K562 (cell line): ENCODE data around the gene CRYBG1. TPM values are rescaled to one million over a fixed set of nuclear protein-coding genes. Genes with fewer than 3 reads are reported as not detected.

Experiments
- ATAC-seq: fragments of 200-7000 bp; cut with Tn5 transposase; 3 replicates; pipeline ENCODE4 v1.9.1; 2020; ENCODE audit warnings: moderate library complexity
- BruUV-seq: library from RNA; stranded (reverse); fragments of 400-500 nt; replicated peaks from 2 replicates; lab custom pipeline; 2021; lab: Mats Ljungman, UMichigan
- CTCF ChIA-PET: fragments of 300-600 bp; formaldehyde crosslinking; extraction: SDS; loops from one replicate; lab custom pipeline; 2021; ENCODE audit warnings: low intra/inter-chr PET ratio; lab: Yijun Ruan, JAX
- POLR2A ChIA-PET: fragments of 300-600, 350-650 bp; sonication (Branson Sonifier 250); formaldehyde crosslinking; extraction: SDS; loops from one replicate; lab custom pipeline; 2021; ENCODE audit warnings: antibody characterized with exemption, inconsistent platforms; lab: Yijun Ruan, JAX
- DNase-seq, 4 experiments: peaks; one replicate each; pipeline versions ENCODE4 v3.0.0 to v3.0.0-alpha.2; 2011 to 2018; ENCODE audit warnings: low spot score in 3 of 4, mixed read lengths in 3 of 4; ENCODE audit errors: extremely low read depth in 1 of 4
- FAIRE-seq: peaks from 2 replicates; lab custom pipeline; 2011; peaks lifted over from hg19 to GRCh38; lab: Jason Lieb, UNC
- H2AFZ ChIP-seq: 2 replicates; pipeline ENCODE4 v1.6.0; 2011; ENCODE audit warnings: low read depth, low read length, control low read depth, inconsistent platforms
- H3K27ac ChIP-seq: fragments of 200-600 bp; 3 replicates; pipeline ENCODE4 v1.8.0; 2011; ENCODE audit warnings: low read depth, mild to moderate bottlenecking, control low read depth, inconsistent platforms, low read length, moderate library complexity, mixed read lengths; ENCODE audit errors: extremely low read depth
- H3K27me3 ChIP-seq, 2 experiments: fragments of 300-600 bp in 1 of 2; 2 replicates in 1 of 2; 3 replicates in 1 of 2; pipeline versions ENCODE4 v1.6.0 to v1.8.0; 2011; ENCODE audit warnings: inconsistent platforms in 2 of 2, low read length in 2 of 2, mild to moderate bottlenecking in 1 of 2, mixed read lengths in 1 of 2, moderate library complexity in 1 of 2; ENCODE audit not compliant: control insufficient read depth in 2 of 2, insufficient read depth in 2 of 2
- H3K36me3 ChIP-seq: fragments of 300-600 bp; 3 replicates; pipeline ENCODE4 v1.8.0; 2011; ENCODE audit warnings: mild to moderate bottlenecking, low read length, inconsistent platforms; ENCODE audit not compliant: control insufficient read depth, insufficient read depth
- H3K4me1 ChIP-seq, 2 experiments: fragments of 200-600 bp in 1 of 2; replicated peaks in 1 of 2; 2 replicates in 1 of 2; 3 replicates in 1 of 2; pipeline versions ENCODE4 v1.5.1 to v1.8.0; 2011; ENCODE audit warnings: inconsistent platforms in 2 of 2, low read length in 2 of 2, mild to moderate bottlenecking in 1 of 2, mixed read lengths in 1 of 2, moderate library complexity in 1 of 2; ENCODE audit not compliant: control insufficient read depth in 2 of 2, insufficient read depth in 2 of 2
- H3K4me2 ChIP-seq: 2 replicates; pipeline ENCODE4 v1.6.1; 2011; ENCODE audit warnings: low read length, control low read depth, inconsistent platforms, mixed read lengths; ENCODE audit not compliant: insufficient read depth
- H3K4me3 ChIP-seq: fragments of 200-600 bp; sonication (generic), shearing (Covaris generic); 2 replicates; pipeline ENCODE4 v1.5.1; 2016; ENCODE audit warnings: control low read depth, inconsistent platforms
- H3K79me2 ChIP-seq: fragments of 200-600 bp; 3 replicates; pipeline ENCODE4 v1.8.0; 2011; ENCODE audit warnings: low read length, inconsistent platforms; ENCODE audit not compliant: control insufficient read depth, insufficient read depth
- H3K9ac ChIP-seq, 2 experiments: 2 replicates each; pipeline versions ENCODE4 v1.6.0 to v1.6.1; 2011; ENCODE audit warnings: low read depth in 2 of 2, low read length in 2 of 2, control low read depth in 1 of 2, inconsistent platforms in 1 of 2, mild to moderate bottlenecking in 1 of 2, mixed read lengths in 1 of 2; ENCODE audit not compliant: insufficient read depth in 1 of 2
- H3K9me1 ChIP-seq: one replicate; pipeline ENCODE4 v1.6.0; 2011; ENCODE audit warnings: inconsistent platforms, mild to moderate bottlenecking, low read length, moderate library complexity; ENCODE audit not compliant: control insufficient read depth, insufficient read depth
- H3K9me3 ChIP-seq: replicated peaks from 2 replicates; pipeline ENCODE4 v1.5.1; 2011; ENCODE audit warnings: low read depth, low read length, inconsistent platforms; ENCODE audit not compliant: control insufficient read depth, insufficient read depth
- H4K20me1 ChIP-seq: replicated peaks from 2 replicates; pipeline ENCODE4 v1.6.1; 2011; ENCODE audit warnings: low read length, inconsistent platforms, mixed read lengths; ENCODE audit not compliant: control insufficient read depth, insufficient read depth
- CEBPZ ChIP-seq: fragments of 150-350 bp; IDR thresholded peaks from 2 replicates; pipeline ENCODE4 v1.6.1; 2014; ENCODE audit warnings: low read depth, mild to moderate bottlenecking, low read length, borderline replicate concordance
- CTCFL ChIP-seq: IDR thresholded peaks from 2 replicates; pipeline ENCODE4 v1.6.1; 2011; ENCODE audit warnings: borderline replicate concordance, low read depth, mild to moderate bottlenecking, moderate library complexity, low read length; ENCODE audit not compliant: insufficient read depth, poor library complexity, severe bottlenecking
- CXXC5 ChIP-seq: fragments of 250-450 bp; sonication (Bioruptor Pico); IDR thresholded peaks from 2 replicates; pipeline ENCODE4 v1.8.0; 2022; ENCODE audit warnings: inconsistent platforms, mild to moderate bottlenecking, moderate library complexity
- HMGN3 ChIP-seq: IDR thresholded peaks from 2 replicates; pipeline ENCODE4 v1.6.1; 2011; ENCODE audit warnings: borderline replicate concordance, low read depth, mild to moderate bottlenecking, mixed read lengths, low read length; ENCODE audit not compliant: insufficient read length; ENCODE audit errors: extremely low read depth
- HNRNPL ChIP-seq: fragments of 200-400 bp; formaldehyde crosslinking; IDR thresholded peaks from 2 replicates; pipeline ENCODE4 v1.6.1; 2017; ENCODE audit warnings: low read depth, mild to moderate bottlenecking, low read length
- LCOR ChIP-seq: sonication (generic); formaldehyde crosslinking; IDR thresholded peaks from 2 replicates; pipeline ENCODE4 v1.8.0; 2022; ENCODE audit warnings: mild to moderate bottlenecking, missing genetic modification reagents
- MED1 ChIP-seq: sonication (generic); formaldehyde crosslinking; IDR thresholded peaks from 2 replicates; pipeline ENCODE4 v1.8.1; 2023; ENCODE audit warnings: missing genetic modification reagents, borderline replicate concordance
- MLX ChIP-seq, 2 experiments: fragments of 450-650 bp in 1 of 2; sonication (generic) in 1 of 2; formaldehyde crosslinking; conservative IDR thresholded peaks; 2 replicates each; pipeline versions ENCODE4 v1.4.0 to v1.8.1; 2020 to 2022; ENCODE audit warnings: mild to moderate bottlenecking in 1 of 2, missing genetic modification reagents in 1 of 2
- OTX1 ChIP-seq: fragments of 450-650 bp; formaldehyde crosslinking; IDR thresholded peaks from 2 replicates; pipeline ENCODE4 v1.4.0; 2022; ENCODE audit warnings: mild to moderate bottlenecking
- RFX5 ChIP-seq: IDR thresholded peaks from 2 replicates; pipeline ENCODE4 v1.6.1; 2011; ENCODE audit warnings: low read depth, mild to moderate bottlenecking, improper control_type of control experiment, low read length
- SIN3A ChIP-seq, 2 experiments: fragments of 150-350 bp in 1 of 2; IDR thresholded peaks; 2 replicates each; pipeline ENCODE4 v1.6.1; 2011 to 2016; ENCODE audit warnings: borderline replicate concordance in 2 of 2, low read depth in 2 of 2, low read length in 2 of 2, mild to moderate bottlenecking in 2 of 2, moderate library complexity in 2 of 2; ENCODE audit not compliant: control insufficient read depth in 1 of 2
- TEAD1 ChIP-seq, 2 experiments: fragments of 450-650 bp in 1 of 2; sonication (generic) in 1 of 2; formaldehyde crosslinking; IDR thresholded peaks; 2 replicates each; pipeline versions ENCODE4 v1.4.0 to v1.8.0; 2020 to 2022; ENCODE audit warnings: mild to moderate bottlenecking in 2 of 2, missing genetic modification reagents in 1 of 2
- ZBTB33 ChIP-seq: sonication (generic); formaldehyde crosslinking; IDR thresholded peaks from 2 replicates; pipeline ENCODE4 v1.8.1; 2023; ENCODE audit warnings: mild to moderate bottlenecking, missing genetic modification reagents
- WGBS: fragments of 100-300 bp; shearing (Covaris generic); methylation state at CpG from one replicate; pipeline ENCODE4 v1.1.6; 2016; ENCODE audit warnings: low coverage, mixed read lengths; ENCODE audit not compliant: insufficient coverage; ENCODE audit errors: missing lambda C conversion rate; 5-methylcytosine and 5-hydroxymethylcytosine counted together
- in situ Hi-C: fragments of 300-500 bp; cut with MboI; formaldehyde crosslinking; loops from 4 replicates; pipeline ENCODE4 v1.15.0; 2018; ENCODE audit warnings: inconsistent platforms, mixed read lengths
- intact Hi-C: fragments of 100-400 bp; cut with micrococcal nuclease; formaldehyde crosslinking; loops from 2 replicates; pipeline ENCODE4 v1.14.2; 2022
- polyA plus RNA-seq, 8 experiments: library from polyadenylated mRNA; depleted of rRNA in 4 of 8; stranded (reverse) in 5 of 8; unstranded in 3 of 8; fragments of >200 nt; fragmentation: Nextera tagmentation in 2 of 8; fragmentation: Illumina TruSeq in 1 of 8; extraction: Ambion mirVana in 2 of 8; extraction: Trizol in 1 of 8; gene quantifications; 2 replicates each; pipeline versions ENCODE4 v1.2.1 to v1.2.3, GENCODE V29; 2011 to 2014; ENCODE audit warnings: inconsistent platforms in 1 of 8, missing spikeins in 1 of 8
- total RNA-seq, 7 experiments: library from RNA; depleted of rRNA in 6 of 7; stranded (reverse); fragments of >200 nt in 6 of 7; fragmentation: Illumina TruSeq in 2 of 7; extraction: Trizol in 2 of 7; gene quantifications; 2 replicates each; pipeline versions ENCODE4 v1.2.1 to v1.2.3, GENCODE V29; 2011 to 2021; ENCODE audit warnings: low replicate concordance in 1 of 7

Gene CRYBG1
- total and polyA plus RNA-seq, 9 of the 15 experiments (the other 6 are each of a cell fraction or from before 2014, with no cell fraction given): 0.07 to 0.47 (median 0.11) TPM

GRCh38 chr6:106451439-106451838 lies 90.9 kb downstream of the CRYBG1 start:
- no peak for ATAC-seq
- H3K9me1 ChIP-seq: no peaks in the 10 kb centered on the region
- H3K4me1 ChIP-seq: no peaks in the 10 kb centered on the region
- no peak for FAIRE-seq
- peaks cover 8 to 16% of the 10 kb centered on the region in 2 experiments; a peak in 3 of 5 replicates for H3K27me3 ChIP-seq
- no peak overlapping the region for H3K4me2 ChIP-seq
- no peak overlapping the region for H3K27ac ChIP-seq
- no TSS peak for BruUV-seq
- in situ Hi-C loops: no loop called here
- intact Hi-C loops: no loop called here
- H3K9ac ChIP-seq: no peak overlapping the region
- H3K79me2 ChIP-seq: no peaks in the 10 kb centered on the region
- CTCF ChIA-PET: no interaction called here
- WGBS: under 1% methylated on average over 7 of the region's 7 CpGs
- no peaks in the 10 kb centered on the region for H4K20me1 ChIP-seq
- no peak overlapping the region for H2AFZ ChIP-seq
- POLR2A ChIA-PET: no interaction called here
- H3K4me3 ChIP-seq: no peak overlapping the region
- H3K9me3 ChIP-seq: no peaks in the 10 kb centered on the region
- DNase-seq: no peak
- no peaks in the 10 kb centered on the region for H3K36me3 ChIP-seq
- TF ChIP-seq OTX1 (no peak), CXXC5 (no peak), CEBPZ (no peak), CTCFL (no peak), ZBTB33 (no peak), LCOR (CRISPR knock-in tag) (no peak), HNRNPL (no peak), SIN3A (IDR thresholded peaks at IDR 0.05; ENCODE audit: borderline replicate concordance in 2 of 2, control insufficient read depth in 1 of 2, low read depth in 2 of 2, low read length in 2 of 2) (no peak), MLX (CRISPR knock-in tag; conservative IDR thresholded peaks at IDR 0.05) (no peak), HMGN3 (no peak), MED1 (CRISPR knock-in tag) (no peak), TEAD1 (CRISPR knock-in tag; IDR thresholded peaks at IDR 0.05) (no peak), RFX5 (no peak)
